Activated effector memory CD4-positive, alpha-beta T cell treated with anti-CD3 and anti-CD28 coated beads, Interleukin-2, amount 50 U/mL, for 16 hours (primary cell): Measurements from ENCODE around the gene CUX1.
"Not testable (repeated sequence)": the region's sequence is repeated elsewhere in the genome, so short reads cannot be mapped to it uniquely, and the experiment has no call there.

Experiments
- DNase-seq: peaks from one replicate; pipeline ENCODE4 v3.0.0-alpha.2; 2020

The CUX1 gene

GRCh38 chr7:102325106-102325505, 507.7 kb downstream of the CUX1 start:
- not testable (repeated sequence) for DNase-seq

GRCh38 chr7:102326157-102326889, 508.9 kb downstream of the CUX1 start:
- no peak for DNase-seq

- not testable (repeated sequence) for DNase-seq
Measured at GRCh38 chr7:102327183-102327582, 509.8 kb downstream of the CUX1 start.

GRCh38 chr7:102328863-102329262, 511.4 kb downstream of the CUX1 start:
- DNase-seq, result not testable (repeated sequence)

GRCh38 chr7:102329366-102329765, 511.9 kb downstream of the CUX1 start:
- not testable (repeated sequence) for DNase-seq

- DNase-seq, result not testable (repeated sequence)
Measured at GRCh38 chr7:102330666-102331460, 513.4 kb downstream of the CUX1 start.
